PC-9 (cell line): Measurements from ENCODE around the gene WRAP53. TPM values are rescaled to one million over a fixed set of nuclear protein-coding genes. Genes with fewer than 3 reads are reported as not detected.

Experiments
- BruUV-seq: library from RNA; stranded (reverse); fragments of 400-500 nt; replicated peaks from 2 replicates; lab custom pipeline; 2021; lab: Mats Ljungman, UMichigan
- CTCF ChIA-PET: fragments of 300-600 bp; sonication (Branson Sonifier 250); formaldehyde crosslinking; loops from one replicate; lab custom pipeline; 2022; ENCODE audit warnings: antibody characterized with exemption; lab: Charles Lee
- POLR2A ChIA-PET: fragments of 300-600 bp; sonication (Branson Sonifier 250); formaldehyde crosslinking; loops from one replicate; lab custom pipeline; 2022; ENCODE audit warnings: antibody characterized with exemption; ENCODE audit not compliant: unreplicated experiment; lab: Charles Lee
- DNase-seq, 2 experiments: peaks; one replicate each; pipeline versions ENCODE4 v3.0.0 to v3.0.0-alpha.2; 2015 to 2022; ENCODE audit warnings: mixed read lengths in 1 of 2
- H2AFZ ChIP-seq: fragments of 200-600 bp; sonication (generic); 2 replicates; pipeline ENCODE4 v1.8.1; 2017; ENCODE audit warnings: antibody characterized with exemption
- H3F3A ChIP-seq: fragments of 200-600 bp; sonication (generic); 2 replicates; pipeline ENCODE4 v1.8.1; 2017; ENCODE audit warnings: antibody characterized with exemption, mild to moderate bottlenecking, low read depth; ENCODE audit not compliant: insufficient read depth
- H3K27ac ChIP-seq: fragments of 200-600 bp; sonication (generic); 2 replicates; pipeline ENCODE4 v1.6.1; 2016; ENCODE audit warnings: mixed run types
- H3K27me3 ChIP-seq: fragments of 200-600 bp; sonication (generic); 2 replicates; pipeline ENCODE4 v1.6.1; 2016; ENCODE audit warnings: low read depth, mixed run types; ENCODE audit not compliant: insufficient read depth
- H3K36me3 ChIP-seq: fragments of 200-600 bp; sonication (generic); 2 replicates; pipeline ENCODE4 v1.6.1; 2016; ENCODE audit warnings: low read depth, mixed run types
- H3K4me1 ChIP-seq: fragments of 200-600 bp; sonication (generic); replicated peaks from 2 replicates; pipeline ENCODE4 v1.6.1; 2016; ENCODE audit warnings: mixed run types; ENCODE audit not compliant: insufficient read depth
- H3K4me2 ChIP-seq: fragments of 200-600 bp; sonication (generic); 2 replicates; pipeline ENCODE4 v1.6.1; 2017; ENCODE audit warnings: mixed run types
- H3K4me3 ChIP-seq: fragments of 200-600 bp; sonication (generic); 2 replicates; pipeline ENCODE4 v1.6.1; 2016; ENCODE audit warnings: mixed run types
- H3K79me2 ChIP-seq: fragments of 200-600 bp; sonication (generic); 2 replicates; pipeline ENCODE4 v1.6.1; 2017; ENCODE audit warnings: low read depth, mixed run types
- H3K9me2 ChIP-seq: fragments of 200-600 bp; sonication (generic); 2 replicates; pipeline ENCODE4 v1.8.1; 2017; ENCODE audit warnings: mild to moderate bottlenecking; ENCODE audit not compliant: insufficient read depth
- H3K9me3 ChIP-seq: fragments of 200-600 bp; sonication (generic); 2 replicates; pipeline ENCODE4 v1.8.1; 2016; ENCODE audit warnings: low read depth; ENCODE audit not compliant: insufficient read depth
- H4K20me1 ChIP-seq: fragments of 200-600 bp; sonication (generic); 2 replicates; pipeline ENCODE4 v1.8.1; 2017; ENCODE audit not compliant: insufficient read depth
- EZH2 ChIP-seq: fragments of 200-600 bp; sonication (generic); IDR thresholded peaks from 2 replicates; pipeline ENCODE4 v1.8.0; 2017; ENCODE audit warnings: antibody characterized with exemption, low read depth
- intact Hi-C: fragments of 100-400 bp; cut with micrococcal nuclease; formaldehyde crosslinking; loops from one replicate; pipeline ENCODE4 v1.10.0; 2022; ENCODE audit not compliant: unreplicated experiment
- total RNA-seq: library from RNA; stranded (reverse); gene quantifications from 2 replicates; pipeline ENCODE4 v1.2.3, GENCODE V29; 2021
- TF ChIP-seq, protein P1 (sequence below): fragments of 200-600 bp; sonication (generic); conservative IDR thresholded peaks from 2 replicates; pipeline ENCODE4 v1.6.1; 2017; ENCODE audit warnings: mixed run types, antibody characterized with exemption, mild to moderate bottlenecking, moderate library complexity

WRAP53 gene
- total RNA-seq, 1 experiment from 2014 or later, result 31.9 TPM

- CTCF ChIA-PET, result no interaction called here
Measured at GRCh38 chr17:7700510-7700909, 12.2 kb downstream of the WRAP53 start.

DNA sequence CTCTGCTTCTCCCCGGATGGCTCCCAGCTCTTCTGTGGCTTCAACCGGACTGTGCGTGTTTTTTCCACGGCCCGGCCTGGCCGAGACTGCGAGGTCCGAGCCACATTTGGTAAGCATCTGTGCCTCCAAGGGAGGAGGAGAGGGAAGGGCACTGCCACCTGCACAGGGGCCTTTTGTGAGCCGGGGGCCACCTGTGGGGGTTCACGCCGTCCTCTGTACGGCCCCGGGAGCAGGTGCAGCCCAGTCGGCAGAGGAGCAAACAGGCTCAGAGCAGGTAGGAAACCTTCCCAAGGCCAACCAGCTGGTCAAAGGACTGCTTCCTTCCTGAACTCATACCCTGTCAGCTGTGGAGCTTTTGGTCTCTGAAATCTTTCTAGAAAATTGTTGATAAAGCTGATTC lies 13.4 kb downstream of the WRAP53 start:
- Histone ChIP-seq H3K27me3 (no peaks in the 10 kb centered on the region), H2AFZ (no peak overlapping the region), H3K4me3 (no peak overlapping the region), H3K27ac (no peak overlapping the region), H3K4me2 (no peak overlapping the region), H3K9me3 (no peaks in the 10 kb centered on the region), H3F3A (no peaks in the 10 kb centered on the region), H3K9me2 (no peaks in the 10 kb centered on the region), H4K20me1 (no peaks in the 10 kb centered on the region), H3K36me3 (no peaks in the 10 kb centered on the region), H3K4me1 (no peaks in the 10 kb centered on the region), H3K79me2 (no peaks in the 10 kb centered on the region)
- no peak for DNase-seq
- intact Hi-C loops, result no loop called here
- no peak for TF ChIP-seq EZH2
- TF ChIP-seq, protein P1, sequence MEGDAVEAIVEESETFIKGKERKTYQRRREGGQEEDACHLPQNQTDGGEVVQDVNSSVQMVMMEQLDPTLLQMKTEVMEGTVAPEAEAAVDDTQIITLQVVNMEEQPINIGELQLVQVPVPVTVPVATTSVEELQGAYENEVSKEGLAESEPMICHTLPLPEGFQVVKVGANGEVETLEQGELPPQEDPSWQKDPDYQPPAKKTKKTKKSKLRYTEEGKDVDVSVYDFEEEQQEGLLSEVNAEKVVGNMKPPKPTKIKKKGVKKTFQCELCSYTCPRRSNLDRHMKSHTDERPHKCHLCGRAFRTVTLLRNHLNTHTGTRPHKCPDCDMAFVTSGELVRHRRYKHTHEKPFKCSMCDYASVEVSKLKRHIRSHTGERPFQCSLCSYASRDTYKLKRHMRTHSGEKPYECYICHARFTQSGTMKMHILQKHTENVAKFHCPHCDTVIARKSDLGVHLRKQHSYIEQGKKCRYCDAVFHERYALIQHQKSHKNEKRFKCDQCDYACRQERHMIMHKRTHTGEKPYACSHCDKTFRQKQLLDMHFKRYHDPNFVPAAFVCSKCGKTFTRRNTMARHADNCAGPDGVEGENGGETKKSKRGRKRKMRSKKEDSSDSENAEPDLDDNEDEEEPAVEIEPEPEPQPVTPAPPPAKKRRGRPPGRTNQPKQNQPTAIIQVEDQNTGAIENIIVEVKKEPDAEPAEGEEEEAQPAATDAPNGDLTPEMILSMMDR, result no peak
- ChIA-PET CTCF (no interaction called here), POLR2A (interaction anchor here (0.5 kb wide), 1 partner anchor 383 kb away, joined by 3 read pairs; no protein-coding TSS in a partner anchor)
- BruUV-seq, result no TSS peak

More at GRCh38 chr17:7700510-7700909, 12.2 kb downstream of the WRAP53 start:
- Histone ChIP-seq H4K20me1 (no peaks in the 10 kb centered on the region), H3K9me2 (no peaks in the 10 kb centered on the region), H3K9me3 (no peaks in the 10 kb centered on the region), H3K4me1 (no peaks in the 10 kb centered on the region), H3F3A (no peaks in the 10 kb centered on the region), H3K36me3 (no peaks in the 10 kb centered on the region), H3K27ac (no peak overlapping the region), H3K79me2 (no peaks in the 10 kb centered on the region), H3K27me3 (no peaks in the 10 kb centered on the region), H3K4me2 (no peak overlapping the region), H2AFZ (no peak overlapping the region), H3K4me3 (no peak overlapping the region)
- intact Hi-C loops, result no loop called here
- POLR2A ChIA-PET, result no interaction called here
- no TSS peak for BruUV-seq
- no peak for DNase-seq
- TF ChIP-seq, protein P1, result no peak
- no peak for TF ChIP-seq EZH2

DNA sequence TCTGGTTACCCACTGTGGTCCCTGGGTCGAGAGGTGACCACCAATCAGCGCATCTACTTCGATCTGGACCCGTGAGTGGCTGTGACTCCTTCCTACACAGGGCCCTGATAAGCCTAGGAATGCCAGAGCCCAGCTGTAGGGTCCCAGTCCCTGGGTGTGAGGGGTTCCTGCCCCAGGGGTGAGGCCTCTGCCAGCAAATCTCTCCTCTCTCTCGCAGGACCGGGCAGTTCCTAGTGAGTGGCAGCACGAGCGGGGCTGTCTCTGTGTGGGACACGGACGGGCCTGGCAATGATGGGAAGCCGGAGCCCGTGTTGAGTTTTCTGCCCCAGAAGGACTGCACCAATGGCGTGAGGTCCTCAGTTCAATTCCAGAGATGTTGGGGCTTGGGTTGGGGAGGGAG lies 14.5 kb downstream of the WRAP53 start:
- Histone ChIP-seq H3K27ac (no peak overlapping the region), H3K4me1 (no peaks in the 10 kb centered on the region), H3K9me2 (no peaks in the 10 kb centered on the region), H3K4me2 (no peak overlapping the region), H4K20me1 (no peaks in the 10 kb centered on the region), H3K4me3 (no peak overlapping the region), H2AFZ (no peak overlapping the region), H3K27me3 (no peaks in the 10 kb centered on the region), H3K9me3 (no peaks in the 10 kb centered on the region), H3F3A (no peaks in the 10 kb centered on the region), H3K36me3 (no peaks in the 10 kb centered on the region), H3K79me2 (no peaks in the 10 kb centered on the region)
- POLR2A ChIA-PET, result no interaction called here
- DNase-seq, result no peak
- intact Hi-C loops, result no loop called here
- no TSS peak for BruUV-seq
- no peak for TF ChIP-seq EZH2
- TF ChIP-seq, protein P1, result no peak
- CTCF ChIA-PET, result interaction anchor here (0.6 kb wide), 1 partner anchor 355 kb away, joined by 6 read pairs; no protein-coding TSS in a partner anchor
